Endothelial cell of umbilical vein (primary cell): ENCODE measurements around the gene CDC16. TPM values are rescaled to one million over a fixed set of nuclear protein-coding genes. Genes with fewer than 3 reads are reported as not detected.

Experiments
- BruUV-seq: library from RNA; stranded (reverse); fragments of 400-500 nt; replicated peaks from 2 replicates; lab custom pipeline; 2021; lab: Mats Ljungman, UMichigan
- CTCF ChIA-PET: fragments of 300-600, 350-600 bp; sonication (Branson Sonifier 250); formaldehyde crosslinking; loops from one replicate; lab custom pipeline; 2021; ENCODE audit warnings: antibody characterized with exemption, inconsistent platforms; lab: Charles Lee
- POLR2A ChIA-PET: fragments of 300-600, 350-600 bp; sonication (Branson Sonifier 250); formaldehyde crosslinking; loops from one replicate; lab custom pipeline; 2021; ENCODE audit warnings: antibody characterized with exemption, inconsistent platforms; lab: Charles Lee
- DNase-seq: peaks from one replicate; pipeline ENCODE4 v3.0.0-alpha.2; 2011; ENCODE audit warnings: low read depth, low spot score
- FAIRE-seq: peaks from 2 replicates; lab custom pipeline; 2011; peaks lifted over from hg19 to GRCh38; lab: Jason Lieb, UNC
- H2AFZ ChIP-seq: 2 replicates; pipeline ENCODE4 v1.6.0; 2012; ENCODE audit warnings: low read depth, low read length, control low read depth, inconsistent platforms
- H3K27ac ChIP-seq: 2 replicates; pipeline ENCODE4 v1.5.1; 2011; ENCODE audit warnings: low read depth, mild to moderate bottlenecking, control low read depth, low read length, moderate library complexity; ENCODE audit not compliant: insufficient read depth
- H3K27me3 ChIP-seq, 2 experiments: 2 replicates each; pipeline versions ENCODE4 v1.6.0 to v1.6.1; 2011; ENCODE audit warnings: low read length in 2 of 2, mixed read lengths in 1 of 2; ENCODE audit not compliant: control insufficient read depth in 2 of 2, insufficient read depth in 2 of 2
- H3K36me3 ChIP-seq, 2 experiments: 2 replicates in 1 of 2; 3 replicates in 1 of 2; pipeline ENCODE4 v1.5.1; 2011; ENCODE audit warnings: low read length in 2 of 2, mild to moderate bottlenecking in 1 of 2, moderate library complexity in 1 of 2; ENCODE audit not compliant: control insufficient read depth in 2 of 2, insufficient read depth in 2 of 2; ENCODE audit errors: extremely low read depth in 1 of 2
- H3K4me1 ChIP-seq: 3 replicates; pipeline ENCODE4 v1.5.1; 2011; ENCODE audit warnings: mild to moderate bottlenecking, low read length; ENCODE audit not compliant: control insufficient read depth, insufficient read depth; ENCODE audit errors: extremely low read depth
- H3K4me2 ChIP-seq: 2 replicates; pipeline ENCODE4 v1.6.1; 2011; ENCODE audit warnings: low read length, control low read depth, mixed read lengths; ENCODE audit not compliant: insufficient read depth
- H3K4me3 ChIP-seq, 3 experiments: fragments of 200-600 bp in 1 of 3; sonication (generic), shearing (Covaris generic) in 1 of 3; replicated peaks in 1 of 3; 2 replicates each; pipeline ENCODE4 v1.5.1; 2011 to 2016; ENCODE audit warnings: control low read depth in 3 of 3, low read length in 3 of 3, mild to moderate bottlenecking in 2 of 3, inconsistent platforms in 1 of 3, low read depth in 1 of 3, moderate library complexity in 1 of 3; ENCODE audit not compliant: insufficient read depth in 1 of 3
- H3K79me2 ChIP-seq: 2 replicates; pipeline ENCODE4 v1.6.0; 2012; ENCODE audit warnings: low read length, inconsistent platforms; ENCODE audit not compliant: control insufficient read depth, insufficient read depth
- H3K9ac ChIP-seq: replicated peaks from 2 replicates; pipeline ENCODE3; 2011; ENCODE audit warnings: low read length, control low read depth; ENCODE audit not compliant: insufficient read depth; ENCODE audit errors: extremely low read depth
- H3K9me1 ChIP-seq: replicated peaks from 3 replicates; pipeline ENCODE4 v1.6.0; 2011; ENCODE audit warnings: mild to moderate bottlenecking, low read length; ENCODE audit not compliant: control insufficient read depth, insufficient read depth; ENCODE audit errors: extremely low read depth
- H3K9me3 ChIP-seq: replicated peaks from 2 replicates; pipeline ENCODE4 v1.5.1; 2012; ENCODE audit warnings: low read length, inconsistent platforms; ENCODE audit not compliant: control insufficient read depth, insufficient read depth
- H4K20me1 ChIP-seq: replicated peaks from 2 replicates; pipeline ENCODE3; 2011; ENCODE audit warnings: mild to moderate bottlenecking, low read length; ENCODE audit not compliant: control insufficient read depth, insufficient read depth; ENCODE audit errors: extremely low read depth
- CTCF ChIP-seq, 2 donors: IDR thresholded peaks; 1 replicate in 1 of 2; 2 replicates in 1 of 2; pipeline ENCODE4 v1.5.1; 2011; ENCODE audit warnings: low read length in 2 of 2, mild to moderate bottlenecking in 2 of 2, moderate library complexity in 2 of 2, control low read depth in 1 of 2, inconsistent platforms in 1 of 2, low read depth in 1 of 2; ENCODE audit not compliant: insufficient read depth in 1 of 2; ENCODE audit errors: extremely low read depth in 1 of 2
- EZH2 ChIP-seq: IDR thresholded peaks from 2 replicates; pipeline ENCODE4 v1.6.1; 2012; ENCODE audit warnings: borderline replicate concordance, low read depth, mild to moderate bottlenecking, moderate library complexity, low read length, inconsistent platforms; ENCODE audit not compliant: severe bottlenecking
- FOS ChIP-seq: IDR thresholded peaks from 2 replicates; pipeline ENCODE4 v1.6.1; 2011; ENCODE audit warnings: mild to moderate bottlenecking, low read length, moderate library complexity, borderline replicate concordance; ENCODE audit not compliant: insufficient read depth
- GATA2 ChIP-seq: IDR thresholded peaks from 2 replicates; pipeline ENCODE4 v1.7.0; 2011; ENCODE audit warnings: low read depth, mild to moderate bottlenecking, moderate library complexity, mixed read lengths, low read length; ENCODE audit not compliant: insufficient read length, insufficient read depth
- JUN ChIP-seq: IDR thresholded peaks from 2 replicates; pipeline ENCODE4 v1.6.1; 2011; ENCODE audit warnings: borderline replicate concordance, low read depth; ENCODE audit not compliant: insufficient read length, insufficient read depth
- MAX ChIP-seq: IDR thresholded peaks from 2 replicates; pipeline ENCODE4 v1.6.1; 2011; ENCODE audit not compliant: insufficient read depth, insufficient read length
- MYC ChIP-seq: IDR thresholded peaks from one replicate; pipeline ENCODE4 v1.6.1; 2011; ENCODE audit warnings: mild to moderate bottlenecking, low read depth, low read length
- POLR2A ChIP-seq: IDR thresholded peaks from 2 replicates; pipeline ENCODE4 v1.6.1; 2012; ENCODE audit warnings: low read depth, mild to moderate bottlenecking, control low read depth, low read length
- POLR2AphosphoS5 ChIP-seq: IDR thresholded peaks from 2 replicates; pipeline ENCODE4 v1.6.1; 2012; ENCODE audit warnings: low read depth, mild to moderate bottlenecking, control low read depth, low read length, moderate library complexity; ENCODE audit not compliant: insufficient read depth
- dilution Hi-C: fragments of 300-500 bp; cut with MboI; formaldehyde crosslinking; loops from one replicate; pipeline ENCODE4 v1.15.0; 2019; ENCODE audit warnings: low sequenced_read_pairs; ENCODE audit not compliant: extremely low pct_ligation_motif_present
- intact Hi-C: fragments of 100-400 bp; cut with micrococcal nuclease; formaldehyde crosslinking; loops from one replicate; pipeline ENCODE4 v1.10.0; 2022
- polyA plus RNA-seq, 4 experiments: library from polyadenylated mRNA; depleted of rRNA in 3 of 4; stranded (reverse) in 3 of 4; unstranded in 1 of 4; fragments of >200 nt; gene quantifications; 2 replicates each; pipeline versions ENCODE4 v1.2.1 to v1.2.3, GENCODE V29; 2011 to 2012; ENCODE audit warnings: missing spikeins in 1 of 4
- total RNA-seq: library from RNA; stranded (reverse); gene quantifications from 2 replicates; pipeline ENCODE4 v1.2.3, GENCODE V29; 2021

Gene CDC16
- total and polyA plus RNA-seq, 2 donors (not counting 3 experiments of a cell fraction or from before 2014, with no cell fraction given) = 41.6 to 83.3 TPM

GRCh38 chr13:114243971-114244370 is 9.3 kb downstream of the CDC16 start:
- H3K9ac ChIP-seq = no peak overlapping the region
- DNase-seq (no peak), FAIRE-seq (no peak)
- no peak overlapping the region for H3K4me2 ChIP-seq
- H3K9me1 ChIP-seq = no peaks in the 10 kb centered on the region
- H3K27ac ChIP-seq = no peak overlapping the region
- H4K20me1 ChIP-seq = peaks cover 2% of the 10 kb centered on the region
- dilution Hi-C loops = no loop called here
- peaks cover 34 to 42% of the 10 kb centered on the region in 2 experiments for H3K36me3 ChIP-seq
- H2AFZ ChIP-seq = no peak overlapping the region
- no peaks in the 10 kb centered on the region for H3K27me3 ChIP-seq
- POLR2A ChIA-PET = no interaction called here
- H3K79me2 ChIP-seq = no peaks in the 10 kb centered on the region
- CTCF ChIA-PET = no interaction called here
- H3K4me1 ChIP-seq = no peaks in the 10 kb centered on the region
- no peak for TF ChIP-seq MYC
- no peak for TF ChIP-seq GATA2
- TF ChIP-seq EZH2 = no peak
- TF ChIP-seq JUN = no peak
- no peak for TF ChIP-seq MAX
- no peak for TF ChIP-seq FOS
- no peak for TF ChIP-seq POLR2A
- H3K9me3 ChIP-seq = no peaks in the 10 kb centered on the region
- intact Hi-C loops = no loop called here
- no peak overlapping the region for H3K4me3 ChIP-seq
- no TSS peak for BruUV-seq

- no peaks in the 10 kb centered on the region for H3K27me3 ChIP-seq
- no peak for TF ChIP-seq GATA2
- TF ChIP-seq EZH2 = no peak
- TF ChIP-seq POLR2AphosphoS5 = no peak
- no peak for TF ChIP-seq MYC
- no peak for TF ChIP-seq MAX
- no peak for TF ChIP-seq JUN
- no peak for TF ChIP-seq POLR2A
- no peak for TF ChIP-seq CTCF (IDR thresholded peaks at IDR 0.05; ENCODE audit: extremely low read depth in 1 of 2, insufficient read depth in 1 of 2, low read depth in 1 of 2, low read length in 2 of 2)
- H3K4me3 ChIP-seq = no peak overlapping the region
- BruUV-seq = no TSS peak
- H2AFZ ChIP-seq = no peak overlapping the region
- H3K9me1 ChIP-seq = no peaks in the 10 kb centered on the region
- H3K27ac ChIP-seq = no peak overlapping the region
- no peaks in the 10 kb centered on the region for H3K4me1 ChIP-seq
- H3K4me2 ChIP-seq = no peak overlapping the region
- FAIRE-seq = no peak
- peaks cover 36 to 39% of the 10 kb centered on the region in 2 experiments for H3K36me3 ChIP-seq
- ChIA-PET CTCF (interaction anchor here (0.7 kb wide), 1 partner anchor 24 kb away, joined by 4 read pairs; no protein-coding TSS in a partner anchor), POLR2A (no interaction called here)
- intact Hi-C loops (no loop called here), dilution Hi-C loops (no loop called here)
- H4K20me1 ChIP-seq = peaks cover 2% of the 10 kb centered on the region
- no peaks in the 10 kb centered on the region for H3K9me3 ChIP-seq
- H3K79me2 ChIP-seq = no peaks in the 10 kb centered on the region
- no peak overlapping the region for H3K9ac ChIP-seq
- no peak for DNase-seq
Observed at GRCh38 chr13:114244637-114245036, 9.9 kb downstream of the CDC16 start.
